NCI-H1436 treated with DMSO at 0.1 percent for 48 hours (cell line): Measurements from ENCODE around the gene SLC16A6.
"Not testable (repeated sequence)": the region's sequence is repeated elsewhere in the genome, so short reads cannot be mapped to it uniquely, and the experiment has no call there.

Experiments
- DNase-seq: peaks from one replicate; lab custom pipeline; 2025; lab: John Stamatoyannopoulos, UW

SLC16A6 gene, protein sequence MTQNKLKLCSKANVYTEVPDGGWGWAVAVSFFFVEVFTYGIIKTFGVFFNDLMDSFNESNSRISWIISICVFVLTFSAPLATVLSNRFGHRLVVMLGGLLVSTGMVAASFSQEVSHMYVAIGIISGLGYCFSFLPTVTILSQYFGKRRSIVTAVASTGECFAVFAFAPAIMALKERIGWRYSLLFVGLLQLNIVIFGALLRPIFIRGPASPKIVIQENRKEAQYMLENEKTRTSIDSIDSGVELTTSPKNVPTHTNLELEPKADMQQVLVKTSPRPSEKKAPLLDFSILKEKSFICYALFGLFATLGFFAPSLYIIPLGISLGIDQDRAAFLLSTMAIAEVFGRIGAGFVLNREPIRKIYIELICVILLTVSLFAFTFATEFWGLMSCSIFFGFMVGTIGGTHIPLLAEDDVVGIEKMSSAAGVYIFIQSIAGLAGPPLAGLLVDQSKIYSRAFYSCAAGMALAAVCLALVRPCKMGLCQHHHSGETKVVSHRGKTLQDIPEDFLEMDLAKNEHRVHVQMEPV

DNA sequence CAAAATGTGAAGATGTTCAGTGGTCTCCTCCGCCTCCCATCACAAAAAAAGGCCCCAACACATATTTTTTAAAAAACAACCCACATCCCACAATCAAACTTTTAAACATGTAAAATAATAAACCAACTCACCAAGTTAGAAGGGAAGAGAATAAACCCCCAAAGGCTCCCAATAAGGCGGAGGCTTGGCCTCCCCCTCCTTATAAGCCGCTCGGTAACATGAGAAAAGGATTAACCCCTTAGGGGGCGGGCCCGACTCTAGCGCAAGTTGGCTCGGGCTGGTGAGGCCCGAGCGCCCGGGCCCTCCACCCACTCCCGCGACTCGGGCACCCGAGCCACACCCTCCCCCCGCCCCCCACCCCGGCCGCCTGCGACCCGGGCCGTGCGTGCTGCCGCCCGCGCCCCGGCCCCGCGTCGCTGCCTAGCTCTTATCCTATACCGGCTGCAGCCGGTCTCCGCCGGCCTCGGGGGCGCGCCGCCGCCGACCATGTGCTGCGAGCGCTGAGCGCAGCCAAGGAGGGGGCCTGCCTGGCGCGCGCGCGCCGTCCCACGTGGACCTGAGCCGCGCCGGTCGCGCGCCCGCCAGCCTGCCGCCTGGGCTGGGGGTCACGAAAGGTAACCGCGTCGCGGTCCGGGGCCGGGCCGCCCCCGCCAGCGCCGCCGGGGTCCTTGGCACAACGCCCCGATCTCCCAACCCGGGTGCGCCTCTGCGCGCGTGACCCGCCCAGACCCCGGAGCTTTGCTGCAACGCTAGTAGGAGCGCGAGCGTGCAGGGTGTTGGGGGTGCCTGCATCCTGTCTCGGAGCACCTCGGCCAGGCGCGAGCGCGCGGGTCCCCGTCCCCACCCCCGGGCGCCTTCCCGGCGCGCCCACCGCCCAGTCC is at the start of gene SLC16A6, which contains the start of gene ARSG:
Gene SLC16A6, minus strand, starts transcription at position 173 of the 881 bp plus-strand sequence. CDS start 12,807 bp downstream, outside the sequence.
Gene ARSG, plus strand, starts transcription at position 541 of the 881 bp plus-strand sequence. CDS start 15,999 bp downstream, outside the sequence.
- no peak for DNase-seq

DNA sequence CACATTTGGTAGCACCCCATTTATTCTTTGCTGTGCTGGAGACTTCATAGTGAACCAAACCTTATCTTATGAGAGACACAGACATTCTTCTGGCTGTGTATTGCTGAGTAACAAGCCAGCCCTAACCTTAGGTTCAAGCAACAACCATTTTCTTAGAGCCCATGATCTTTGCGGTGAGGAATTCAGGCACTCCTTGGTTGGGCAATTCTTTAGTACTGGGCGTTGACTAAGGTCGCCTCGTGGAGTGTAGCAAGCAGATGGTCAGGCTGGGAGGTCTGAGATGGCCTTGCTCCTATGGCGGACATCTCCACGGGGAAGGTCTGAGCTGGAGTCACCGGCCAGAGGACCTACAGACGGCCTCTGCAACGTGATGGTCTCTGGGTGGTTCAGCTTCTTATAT is 43.5 kb upstream of the SLC16A6 start:
- no peak for DNase-seq

DNA sequence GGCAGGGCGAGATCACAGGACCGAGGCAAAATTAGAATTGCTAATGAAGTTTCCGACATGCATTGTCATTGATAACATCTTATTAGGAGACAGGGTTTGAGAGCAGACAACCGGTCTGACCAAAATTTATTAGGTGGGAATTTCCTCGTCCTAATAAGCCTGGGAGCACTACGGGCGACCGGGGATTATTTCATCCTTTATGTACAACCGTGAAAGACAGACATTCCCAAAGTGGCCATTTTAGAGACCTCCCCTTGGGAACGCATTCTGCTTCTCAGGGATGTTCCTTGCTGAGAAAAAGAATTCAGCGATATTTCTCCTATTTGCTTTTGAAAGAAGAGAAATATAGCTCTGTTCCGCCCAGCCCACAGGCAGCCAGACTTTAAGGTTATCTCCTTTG is 41.0 kb upstream of the SLC16A6 start:
- DNase-seq = not testable (repeated sequence)

DNA sequence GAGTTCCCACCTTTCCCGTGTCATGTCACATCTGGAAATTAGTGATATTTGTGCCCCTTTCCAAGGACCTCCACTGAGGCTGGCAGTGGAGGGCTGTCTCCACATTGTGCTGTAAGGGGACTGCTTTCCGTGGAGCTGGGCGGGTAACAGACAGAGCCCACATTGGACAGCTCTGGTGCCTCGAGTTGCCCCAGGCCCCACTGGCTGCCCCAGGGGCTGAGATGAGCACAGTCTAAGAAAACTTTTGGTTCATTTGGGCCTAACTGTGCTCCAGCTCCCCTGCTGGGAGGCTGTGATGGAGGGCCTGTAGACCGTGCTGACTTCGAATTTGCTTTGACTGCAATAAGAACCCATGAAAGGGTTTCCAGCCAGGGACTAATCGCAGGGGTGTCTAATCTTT is 38.4 kb upstream of the SLC16A6 start:
- no peak for DNase-seq

DNA sequence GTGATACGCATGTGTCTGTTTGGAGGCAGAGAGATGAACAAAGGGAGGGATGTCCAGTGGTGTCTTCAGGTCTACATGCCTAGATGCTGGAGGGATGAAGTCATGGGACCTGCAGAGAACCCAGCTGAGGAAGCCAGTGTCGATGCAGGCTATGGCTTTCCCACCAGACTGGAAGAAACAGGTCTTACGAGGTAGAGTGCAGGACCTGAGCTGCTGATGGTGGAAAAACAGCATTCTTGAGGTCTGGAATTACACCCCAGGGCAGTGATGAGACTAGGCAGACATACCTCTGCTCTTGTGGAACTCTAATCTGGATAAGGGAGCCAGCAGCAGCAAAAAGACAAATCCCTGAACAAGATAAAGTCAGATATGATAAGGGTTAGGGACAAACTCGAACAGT is 37.7 kb upstream of the SLC16A6 start:
- DNase-seq = no peak

DNA sequence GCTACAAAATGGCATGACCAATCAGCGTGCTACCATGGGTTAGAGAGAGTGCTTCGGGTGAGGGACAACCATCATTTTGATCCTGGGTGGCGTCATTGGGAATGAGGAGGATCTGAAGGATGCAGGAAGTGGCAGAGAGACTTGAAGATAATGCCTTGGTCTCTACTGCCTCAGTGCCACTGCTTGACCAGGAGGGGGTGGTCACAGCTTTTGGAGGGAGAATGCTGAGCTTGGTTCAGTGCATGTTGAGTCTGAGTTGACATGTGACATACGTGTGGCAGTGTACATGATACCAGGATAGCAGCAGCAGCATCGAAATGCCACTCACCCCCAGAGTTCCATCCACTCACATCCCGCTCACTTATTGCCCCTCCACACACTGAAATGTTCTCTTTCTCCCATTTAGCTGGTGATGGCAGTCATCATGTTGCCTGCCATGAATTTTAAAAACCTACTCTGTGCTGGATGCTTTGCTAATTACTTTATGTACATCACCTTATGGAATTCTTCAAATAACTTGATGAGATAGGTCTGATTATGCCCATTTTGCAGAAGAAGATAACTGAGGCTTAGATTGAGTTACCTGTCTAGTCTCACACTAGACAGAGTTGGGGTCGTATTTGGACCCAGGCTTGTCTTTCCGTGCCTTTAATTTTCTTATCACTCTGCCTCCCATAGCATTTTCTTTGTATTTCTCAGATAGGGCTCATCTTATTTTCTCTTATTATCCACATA is 37.1 kb upstream of the SLC16A6 start:
- DNase-seq = no peak

DNA sequence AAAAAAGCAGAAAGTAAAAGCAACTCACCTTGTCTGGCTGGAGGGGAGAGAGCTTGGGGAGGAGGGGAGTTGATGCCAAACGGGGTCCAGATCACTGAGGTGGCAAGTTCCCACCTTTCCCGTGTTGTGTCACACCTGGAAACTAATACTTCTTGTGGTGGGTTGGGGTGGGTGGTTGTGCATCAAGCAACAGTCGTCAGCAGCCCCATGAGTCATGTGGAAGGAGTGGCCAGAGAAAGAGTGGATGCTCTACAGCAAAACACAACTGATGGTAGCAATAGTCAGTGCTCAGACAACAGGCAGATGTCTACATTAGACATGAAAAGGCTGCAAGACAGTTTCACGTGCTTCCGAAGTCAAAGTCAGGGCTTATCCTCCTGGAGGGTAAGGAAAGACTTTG is 35.8 kb upstream of the SLC16A6 start:
- DNase-seq = no peak

DNA sequence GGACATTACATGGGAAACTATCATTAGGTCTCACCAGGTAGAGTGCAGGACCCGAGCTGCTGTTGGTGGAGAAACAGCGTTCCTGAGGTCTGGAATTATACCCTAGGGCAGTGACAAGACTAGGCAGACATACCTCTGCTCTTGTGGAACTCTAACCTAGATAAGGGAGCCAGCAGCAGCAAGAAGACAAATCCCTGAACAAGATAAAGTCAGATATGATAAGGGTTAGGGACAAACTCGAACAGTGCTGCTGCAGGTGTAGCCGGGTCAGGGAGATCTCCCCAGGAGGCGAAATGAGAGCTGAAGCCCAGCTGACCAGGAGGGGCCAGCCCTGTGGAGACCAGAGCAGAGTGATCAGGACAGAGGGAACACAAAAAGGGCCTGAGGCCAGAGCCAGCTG is 35.0 kb upstream of the SLC16A6 start:
- DNase-seq = no peak

DNA sequence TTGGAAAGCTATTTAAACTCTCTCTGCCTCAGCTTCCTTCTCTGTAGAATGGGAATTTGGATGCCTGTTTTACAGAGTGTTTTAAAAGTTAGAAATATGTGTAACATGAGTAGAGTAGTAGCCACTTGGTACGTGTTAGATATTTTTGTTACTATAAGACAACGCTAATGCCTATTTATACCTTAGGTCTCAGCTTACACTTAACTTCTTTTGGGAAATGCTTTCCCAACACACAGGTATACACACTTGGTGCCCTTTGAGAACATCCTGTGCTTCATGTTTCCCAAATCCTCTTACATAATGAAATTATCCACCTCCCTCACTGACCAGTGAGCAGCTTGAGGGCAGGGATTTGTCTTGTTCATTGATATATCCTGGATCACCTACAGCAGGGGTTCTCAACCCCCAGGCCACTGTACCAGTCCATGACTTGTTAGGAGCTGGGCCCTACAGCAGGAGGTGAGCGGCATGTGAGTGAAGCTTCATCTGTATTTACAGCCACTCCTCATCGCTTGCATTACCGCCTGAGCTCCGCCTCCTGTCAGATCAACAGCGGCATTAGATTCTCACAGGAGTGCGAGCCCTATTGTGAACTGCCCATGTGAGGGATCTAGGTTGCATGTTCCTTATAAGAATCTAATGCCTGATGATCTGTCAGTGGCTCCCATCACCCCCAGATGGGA is 33.9 kb upstream of the SLC16A6 start:
- no peak for DNase-seq

DNA sequence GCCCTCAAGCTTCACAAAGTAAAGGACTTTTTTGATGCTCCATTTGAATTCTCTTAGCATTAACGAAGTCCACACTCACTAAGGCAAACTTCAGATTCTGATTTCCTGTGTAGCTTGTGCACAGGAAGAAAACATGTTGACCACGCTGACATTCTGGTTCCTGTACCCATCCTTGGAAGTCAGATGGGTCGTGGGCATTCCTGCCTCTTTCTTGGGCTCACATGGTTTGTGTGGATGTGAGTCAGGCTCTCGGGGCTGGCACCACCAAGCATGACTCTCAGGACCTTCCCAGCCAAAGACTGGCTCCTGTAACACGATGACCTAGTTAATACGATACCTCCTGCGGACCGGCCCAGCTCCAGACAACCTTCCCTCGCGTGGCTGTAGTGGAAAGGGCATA is 33.2 kb upstream of the SLC16A6 start:
- no peak for DNase-seq

DNA sequence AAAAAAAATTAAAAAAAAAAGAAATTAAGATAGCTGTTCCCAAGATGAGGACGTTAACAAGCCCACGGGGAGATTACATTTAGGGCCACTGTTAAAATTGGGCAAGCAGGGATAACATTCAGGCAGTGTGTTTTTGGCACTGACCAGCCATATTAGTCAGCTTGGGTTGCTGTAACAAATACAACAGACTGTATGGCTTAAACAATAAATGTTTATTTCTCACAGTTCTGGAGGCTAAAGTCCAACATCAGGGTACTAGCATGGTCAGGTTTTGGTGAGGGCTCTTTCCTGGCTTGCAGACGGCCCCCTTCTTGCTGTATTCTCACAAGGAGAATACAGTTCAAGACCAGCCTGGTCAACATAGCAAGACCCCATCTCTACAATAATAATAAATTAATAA is 31.7 kb upstream of the SLC16A6 start:
- DNase-seq = no peak

DNA sequence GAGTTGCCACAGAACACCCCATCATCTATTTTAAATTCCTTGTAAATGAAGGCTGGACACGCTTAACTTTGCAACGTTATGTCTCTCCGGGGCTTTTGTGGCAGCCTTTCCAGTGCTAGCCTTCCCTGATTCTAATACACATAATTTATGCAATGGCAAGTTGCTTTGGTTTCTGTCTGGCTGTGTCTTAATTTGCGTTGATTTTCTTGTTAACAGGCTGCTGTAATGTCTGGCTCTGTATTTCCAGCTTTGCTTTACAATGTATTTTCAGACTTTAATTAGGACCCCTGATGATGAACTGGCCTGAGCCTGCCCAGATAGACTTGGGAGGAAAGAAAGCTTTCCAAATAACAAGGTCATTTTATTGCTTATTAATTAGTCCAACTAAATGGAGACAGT is 30.6 kb upstream of the SLC16A6 start:
- DNase-seq = no peak

DNA sequence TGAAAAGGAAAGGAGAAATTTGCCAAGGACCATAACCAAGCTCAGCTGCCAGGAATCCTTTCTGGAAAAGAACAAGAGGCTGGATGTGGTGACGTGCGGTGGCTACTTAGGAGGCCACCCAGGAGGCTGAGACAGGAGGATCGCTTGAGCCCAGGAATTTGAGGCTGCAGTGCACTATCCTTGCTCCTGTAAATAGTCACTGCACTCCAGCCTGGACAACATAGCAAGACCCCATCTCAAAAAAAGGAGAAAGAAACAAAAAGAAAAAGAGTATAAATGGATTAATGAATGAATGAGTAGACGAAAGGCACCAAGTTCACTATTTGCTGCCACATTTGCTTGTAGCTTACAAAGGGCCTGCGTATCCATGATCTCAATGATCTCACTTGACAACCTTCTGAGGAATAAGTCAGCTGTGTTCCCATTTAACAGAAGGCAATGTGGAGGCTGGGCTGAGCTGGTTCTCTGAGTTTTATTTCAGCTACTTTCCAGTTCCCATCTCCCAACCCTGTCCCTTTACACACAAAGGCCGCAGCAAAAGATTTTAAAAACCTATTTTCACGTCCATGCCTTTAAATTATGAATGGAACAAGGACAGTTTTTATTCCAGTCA is 30.1 kb upstream of the SLC16A6 start:
- no peak for DNase-seq

DNA sequence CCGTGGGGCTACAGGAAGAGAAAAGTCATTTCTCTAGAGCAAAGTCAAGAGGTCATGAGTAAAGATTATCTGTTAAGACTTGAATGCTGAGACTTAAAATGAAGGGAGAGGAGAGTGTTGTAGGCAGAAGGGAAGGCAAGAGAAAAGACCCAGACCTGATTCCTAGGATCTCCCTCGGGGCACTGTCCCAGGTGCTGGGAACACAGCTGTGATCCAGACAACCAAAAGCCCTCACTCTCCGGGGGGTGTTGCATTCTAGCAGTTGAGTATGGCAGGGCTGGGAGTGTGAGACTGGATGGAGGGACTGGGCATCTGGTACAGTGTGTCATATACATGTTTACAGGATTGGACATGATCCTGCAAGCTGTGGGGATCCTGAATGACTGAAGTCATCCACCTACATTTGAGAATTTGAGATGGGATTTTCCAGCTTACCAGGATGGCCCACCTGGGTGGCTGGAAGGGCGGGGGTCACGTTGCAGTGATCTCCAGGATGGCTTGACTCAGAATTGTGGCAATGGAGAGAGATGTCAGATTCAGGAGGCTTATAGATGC is 29.5 kb upstream of the SLC16A6 start:
- DNase-seq = no peak

DNA sequence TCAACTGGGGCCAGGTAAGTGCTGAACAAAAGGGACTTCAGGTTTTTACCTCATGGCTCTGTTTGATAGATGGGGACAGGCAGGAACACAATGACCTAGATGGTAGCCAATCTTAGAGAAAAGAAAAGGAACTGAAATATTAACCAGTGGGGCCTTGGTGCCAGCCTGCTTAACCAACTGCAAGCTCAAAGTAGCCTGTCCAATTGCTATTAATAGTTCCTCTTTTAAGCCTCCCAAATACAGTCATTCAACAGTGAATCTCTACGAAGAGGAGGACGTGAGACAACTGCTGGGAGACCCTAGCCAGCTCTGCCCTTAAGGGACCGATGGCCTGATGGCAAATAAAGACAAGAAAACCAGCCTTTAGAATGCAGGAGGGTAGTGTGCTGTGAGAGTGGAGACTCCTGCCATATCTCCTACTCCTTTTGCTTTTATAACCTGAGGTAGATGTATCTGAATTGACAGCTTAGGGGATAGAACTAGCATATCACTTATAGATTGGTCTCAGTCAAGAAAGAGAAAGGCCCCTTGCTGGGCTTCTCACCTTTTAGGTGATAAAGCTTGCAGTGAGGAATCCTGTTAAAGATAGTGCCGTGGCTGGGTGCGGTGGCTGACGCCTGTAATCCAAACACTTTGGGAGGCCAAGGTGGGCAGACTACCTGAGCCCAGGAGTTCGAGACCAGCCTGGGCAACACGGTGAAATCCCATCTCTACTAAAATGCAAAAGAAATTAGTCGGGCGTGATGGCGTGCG is 28.7 kb upstream of the SLC16A6 start:
- no peak for DNase-seq

DNA sequence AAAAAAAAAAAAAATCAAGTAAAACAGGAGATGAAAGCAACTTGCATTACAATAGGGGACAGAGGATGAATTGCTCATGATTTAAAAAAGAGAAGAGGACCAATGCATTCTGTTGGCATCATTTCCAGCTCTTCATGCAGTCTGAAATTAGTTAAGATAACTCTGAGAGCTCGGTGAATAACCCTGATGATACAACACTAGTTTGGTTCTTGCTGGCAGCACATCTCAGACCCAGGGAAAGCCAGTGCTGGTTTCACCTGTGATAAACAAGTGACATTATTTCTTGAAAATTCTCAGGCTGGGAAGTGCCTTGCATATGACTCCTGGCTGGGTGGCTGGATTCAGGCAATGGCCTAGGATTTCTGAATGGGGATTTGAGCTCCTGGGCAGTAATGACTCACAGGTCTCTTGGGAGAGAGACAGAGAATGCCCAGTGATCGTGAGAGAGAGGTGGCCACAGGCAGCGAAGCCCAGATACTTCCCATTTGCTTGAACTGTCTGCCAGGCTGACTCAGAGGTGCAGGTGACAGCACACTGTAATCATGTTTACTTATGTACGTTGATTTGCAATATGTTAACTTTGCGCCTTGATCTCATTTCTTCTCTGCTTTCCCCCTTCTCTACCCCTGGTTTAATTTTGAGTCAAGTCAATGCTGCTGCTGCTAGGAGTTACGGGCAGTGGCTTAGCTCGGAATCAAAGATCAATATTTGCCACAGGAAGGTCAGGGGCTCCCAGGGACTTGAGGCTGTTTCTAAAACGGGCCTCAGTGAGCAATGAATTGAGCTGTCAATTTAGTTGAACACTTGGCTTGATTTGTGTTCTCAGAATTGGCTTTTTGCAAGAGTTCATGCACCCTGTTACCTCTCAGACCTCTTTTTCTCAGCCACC is 27.4 kb upstream of the SLC16A6 start:
- no peak for DNase-seq

DNA sequence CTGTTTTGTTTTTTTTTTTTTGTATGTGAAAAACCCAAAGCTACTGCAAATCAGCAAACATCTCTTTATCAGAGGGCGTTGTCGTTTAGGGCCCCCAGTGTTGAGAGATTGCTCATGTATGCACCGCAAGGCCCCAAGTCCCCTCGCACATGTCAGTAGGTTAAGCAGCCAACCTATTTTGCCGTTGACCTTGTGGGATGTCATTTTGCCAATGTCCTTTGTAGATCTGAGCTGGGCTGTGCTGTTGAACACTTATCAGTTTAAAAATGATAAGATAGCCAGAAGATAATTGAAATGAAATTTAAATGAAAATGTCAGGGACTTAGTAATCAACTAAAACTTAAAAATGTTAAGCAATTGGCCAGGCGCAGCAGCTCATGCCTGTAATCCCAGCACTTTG is 26.5 kb upstream of the SLC16A6 start:
- no peak for DNase-seq

DNA sequence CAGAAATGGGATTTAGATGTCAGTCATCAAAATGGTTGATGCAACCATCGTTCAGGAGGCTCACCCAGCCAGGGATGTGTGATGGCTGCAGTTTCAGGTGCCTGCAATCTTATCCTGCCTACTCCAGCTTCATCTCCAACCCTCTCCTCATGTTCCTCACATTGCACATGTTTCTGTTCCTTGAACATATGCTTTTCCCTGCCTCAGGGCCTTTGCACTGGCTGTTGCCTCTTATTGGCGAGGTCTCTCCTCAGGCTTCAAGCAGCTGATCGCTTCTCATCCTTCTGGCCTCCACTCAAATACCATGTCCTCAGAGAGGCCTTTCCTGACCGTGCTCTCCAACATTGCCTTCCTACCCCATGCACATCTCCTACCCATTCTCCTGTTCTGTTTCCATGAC is 25.0 kb upstream of the SLC16A6 start:
- no peak for DNase-seq
